GM18951 (cell line): ENCODE measurements around the gene CD209.
"Not testable (repeated sequence)": the region's sequence is repeated elsewhere in the genome, so short reads cannot be mapped to it uniquely, and the experiment has no call there.

Source experiments
- POLR2A ChIP-seq: IDR thresholded peaks from 4 replicates; pipeline ENCODE4 v1.6.1; 2011; ENCODE audit warnings: mild to moderate bottlenecking; ENCODE audit not compliant: insufficient read length, insufficient read depth; ENCODE audit errors: extremely low read depth
- in situ Hi-C: fragments of 300-500 bp; cut with MboI; formaldehyde crosslinking; loops from one replicate; pipeline ENCODE4 v1.12.0; 2022; ENCODE audit warnings: low sequenced_read_pairs, mixed read lengths, inconsistent platforms; ENCODE audit not compliant: unreplicated experiment

CD209 gene

DNA sequence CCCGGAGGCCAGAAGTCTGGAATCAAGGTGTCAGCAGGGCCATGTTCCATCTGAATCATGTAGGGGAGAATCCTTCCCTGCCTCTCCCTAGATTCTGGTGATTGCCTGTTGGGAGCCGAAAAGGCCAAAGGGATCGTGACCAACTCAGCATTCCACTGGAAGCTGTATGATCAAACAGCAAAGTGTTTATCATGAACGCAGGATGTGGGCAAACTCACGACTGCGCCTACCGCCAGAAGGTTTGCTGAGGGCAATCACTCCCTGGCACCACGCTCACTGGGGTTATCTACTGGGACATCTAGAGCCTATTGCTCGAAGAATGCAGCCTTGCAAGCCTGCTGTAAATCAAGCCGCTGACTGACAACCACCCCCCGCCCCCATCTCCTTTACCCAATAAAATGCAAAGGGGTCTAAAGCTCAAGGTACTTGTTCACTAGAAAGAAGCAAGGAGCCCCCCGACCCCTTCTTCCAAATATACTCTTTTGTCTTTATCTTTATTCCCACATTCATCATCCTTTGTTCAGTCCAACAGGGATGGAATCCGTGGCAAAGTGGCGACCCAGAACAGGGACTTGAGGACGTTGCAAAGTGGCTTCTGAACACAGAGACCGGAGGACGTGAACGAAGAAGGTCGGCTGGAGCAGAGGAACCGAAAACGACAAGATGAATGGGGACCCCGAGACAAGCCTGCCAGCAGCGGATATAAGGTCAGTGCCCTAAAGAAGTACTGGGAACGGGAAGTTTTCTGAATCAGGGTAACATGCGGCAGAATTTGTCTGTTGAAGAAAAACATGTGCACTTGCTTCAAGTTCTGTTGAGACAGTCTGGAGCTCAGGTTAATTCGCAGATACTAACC, 32.5 kb upstream of the CD209 start:
- in situ Hi-C loops = no loop called here
- TF ChIP-seq POLR2A = no peak

- in situ Hi-C loops = no loop called here
- no peak for TF ChIP-seq POLR2A
Observed at GRCh38 chr19:7778081-7778480, 30.7 kb upstream of the CD209 start.

DNA sequence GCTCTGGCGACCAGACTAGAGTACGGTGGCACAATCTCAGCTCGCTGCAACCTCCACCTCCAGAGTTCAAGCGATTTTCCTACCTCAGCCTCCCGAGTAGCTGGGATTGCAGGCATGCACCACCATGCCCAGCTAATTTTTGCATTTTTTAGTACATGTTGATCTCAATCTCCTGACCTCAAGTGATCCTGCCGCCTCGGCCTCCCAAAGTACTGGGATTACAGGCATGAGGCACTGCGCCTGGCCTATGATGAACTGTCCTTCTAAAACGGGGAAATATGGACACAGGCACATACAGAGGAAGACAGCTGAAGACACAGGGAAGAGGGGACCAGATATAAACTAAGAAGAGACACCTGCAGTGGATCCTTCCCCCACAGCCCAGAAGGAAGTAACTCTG, 28.4 kb upstream of the CD209 start:
- in situ Hi-C loops = no loop called here
- no peak for TF ChIP-seq POLR2A

- in situ Hi-C loops = no loop called here
- no peak for TF ChIP-seq POLR2A
Observed at GRCh38 chr19:7773841-7774240, 26.5 kb upstream of the CD209 start.

DNA sequence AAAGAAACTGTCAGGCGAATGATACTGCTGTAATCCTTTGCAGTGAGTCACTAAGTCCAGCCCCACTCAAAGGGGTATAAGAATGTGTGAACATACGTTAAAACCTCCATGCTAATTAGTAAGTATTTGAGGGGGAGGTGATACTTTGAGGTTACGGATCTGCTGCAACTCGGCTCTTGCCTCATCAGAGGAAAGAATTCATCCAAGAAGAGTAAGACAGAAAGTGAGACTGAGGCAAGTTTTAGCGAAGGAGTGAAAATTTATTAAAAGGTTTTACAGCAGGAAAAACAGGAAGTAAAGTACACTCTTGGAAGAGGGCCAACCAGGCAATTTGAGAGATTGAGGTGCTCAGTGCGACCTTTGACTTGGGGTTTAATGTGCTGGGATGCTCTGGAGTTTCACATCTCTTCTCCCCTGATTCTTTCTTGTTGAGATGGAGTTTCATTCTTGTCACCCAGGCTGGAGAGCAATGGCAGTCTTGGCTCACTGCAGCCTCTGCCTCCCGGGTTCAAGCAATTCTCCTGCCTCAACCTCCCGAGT, 25.5 kb upstream of the CD209 start:
- in situ Hi-C loops = no loop called here
- no peak for TF ChIP-seq POLR2A

DNA sequence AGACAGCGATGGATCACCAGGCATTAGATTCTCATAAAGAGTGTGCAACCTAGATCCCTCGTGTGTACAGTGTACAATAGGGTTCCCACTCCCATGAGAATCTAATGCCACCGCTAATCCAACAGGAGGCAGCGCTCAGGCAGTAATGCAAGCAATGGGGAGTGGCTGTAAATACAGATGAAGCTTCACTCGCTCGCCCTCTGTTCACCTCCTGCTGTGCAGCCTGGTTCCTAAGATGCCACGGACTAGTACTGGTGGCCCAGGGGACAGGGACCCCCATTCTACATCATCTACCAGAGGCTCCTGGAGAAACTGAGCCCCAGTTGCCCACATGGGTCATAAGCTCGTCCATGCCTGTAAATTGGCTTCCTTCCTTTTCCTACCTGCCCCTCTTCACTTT, 23.7 kb upstream of the CD209 start:
- no peak for TF ChIP-seq POLR2A
- in situ Hi-C loops = no loop called here

DNA sequence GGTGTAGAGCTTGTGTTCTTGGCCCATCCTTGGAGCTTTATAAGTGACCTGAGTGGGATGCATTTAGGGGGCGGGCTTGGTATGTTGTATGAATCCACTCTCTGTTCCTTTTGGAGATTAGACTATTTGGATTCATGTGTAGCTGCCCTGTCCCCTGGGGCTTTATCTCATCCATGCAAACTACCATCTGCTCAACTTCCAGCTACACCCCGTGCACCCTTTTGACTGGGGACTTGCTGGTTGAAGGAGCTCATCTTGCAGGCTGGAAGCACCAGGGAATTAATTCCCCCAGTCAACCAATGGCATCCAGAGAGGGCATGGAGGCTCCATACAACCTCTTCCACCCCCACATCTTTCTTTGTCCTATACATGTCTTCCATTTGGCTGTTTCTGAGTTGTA, 21.8 kb upstream of the CD209 start:
- in situ Hi-C loops = no loop called here
- TF ChIP-seq POLR2A = no peak

GRCh38 chr19:7767487-7767886, 20.2 kb upstream of the CD209 start:
- TF ChIP-seq POLR2A = no peak
- in situ Hi-C loops = no loop called here

DNA sequence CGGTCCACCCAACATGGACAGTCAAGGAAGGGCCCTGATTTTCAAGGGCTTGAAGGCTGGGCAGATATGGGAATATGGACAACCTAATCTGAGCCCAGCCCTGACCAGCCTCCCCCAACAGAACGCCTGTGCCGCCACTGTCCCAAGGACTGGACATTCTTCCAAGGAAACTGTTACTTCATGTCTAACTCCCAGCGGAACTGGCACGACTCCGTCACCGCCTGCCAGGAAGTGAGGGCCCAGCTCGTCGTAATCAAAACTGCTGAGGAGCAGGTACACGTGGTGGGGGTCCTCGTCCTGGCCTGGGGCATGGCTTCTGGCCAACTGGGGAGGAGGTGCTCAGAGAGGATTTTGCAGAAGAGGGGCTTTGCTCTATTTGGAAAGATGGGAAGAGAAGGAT, 19.2 kb upstream of the CD209 start:
- no peak for TF ChIP-seq POLR2A
- in situ Hi-C loops = no loop called here

GRCh38 chr19:7765043-7765442, 17.7 kb upstream of the CD209 start:
- in situ Hi-C loops = not testable (repeated sequence)

DNA sequence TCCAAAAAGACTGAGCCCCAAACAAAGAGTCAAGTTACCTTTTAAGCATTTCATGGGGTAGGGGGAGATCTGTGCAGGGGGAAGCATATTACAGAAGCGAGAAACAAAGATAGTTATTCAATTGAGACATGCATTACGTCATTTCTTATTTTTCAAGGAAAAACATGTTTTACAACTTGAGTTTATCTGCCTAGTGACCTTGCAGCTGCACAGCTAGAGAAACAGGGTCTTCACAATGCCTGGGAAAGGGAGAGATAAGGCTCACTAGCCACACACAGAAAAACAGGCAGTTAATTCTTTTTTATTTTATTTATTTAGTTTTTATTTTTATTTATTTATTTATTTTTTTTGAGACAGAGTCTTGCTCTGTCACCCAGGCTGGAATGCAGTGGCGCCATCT, 16.8 kb upstream of the CD209 start:
- in situ Hi-C loops = not testable (repeated sequence)

DNA sequence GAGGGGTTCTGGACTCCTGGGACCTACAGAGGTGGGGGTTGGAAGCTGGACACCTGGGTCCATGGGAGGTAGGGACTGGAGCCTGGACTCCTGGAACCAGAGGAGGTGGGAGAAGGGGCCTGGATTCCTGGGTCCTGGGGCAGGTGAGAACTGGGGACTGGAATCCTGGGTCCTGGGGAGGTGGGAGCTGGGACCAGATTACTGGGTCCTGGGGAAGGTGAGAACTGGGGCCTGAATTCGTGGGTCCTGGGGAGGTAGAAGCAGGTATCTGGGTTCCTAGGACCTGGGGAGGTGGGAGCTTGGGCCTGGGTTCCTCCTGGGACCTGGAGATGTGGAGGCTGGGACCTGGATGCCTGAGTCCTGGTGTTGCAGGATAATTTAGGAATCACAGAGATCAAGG, 16.4 kb upstream of the CD209 start:
- no peak for TF ChIP-seq POLR2A
- in situ Hi-C loops = no loop called here

DNA sequence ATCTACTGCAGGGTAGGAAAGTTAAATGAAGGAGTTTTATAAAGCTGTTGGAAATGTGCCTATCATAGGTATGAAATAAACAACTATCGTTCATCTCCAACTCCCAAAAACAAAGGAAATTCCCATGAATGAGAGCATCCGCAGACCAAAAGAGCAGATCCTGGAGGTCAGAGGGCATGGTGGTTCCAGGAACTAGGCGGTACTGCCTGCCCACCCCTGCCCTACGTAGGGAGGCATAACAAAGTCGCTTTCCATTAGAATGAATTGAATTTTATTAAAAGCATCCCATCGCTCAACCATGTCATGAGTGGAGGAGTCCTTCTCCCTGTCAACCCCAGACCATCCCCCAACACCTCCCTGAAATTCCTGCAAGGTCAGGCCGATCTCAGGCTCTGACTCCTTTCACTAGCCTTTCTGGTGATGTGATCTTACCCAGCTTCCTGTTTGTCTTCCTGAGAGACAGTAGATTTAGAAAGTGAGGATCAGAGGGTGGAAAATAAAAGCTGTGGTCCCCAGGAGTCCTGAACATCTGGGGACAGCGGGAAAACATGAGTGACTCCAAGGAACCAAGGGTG, 15.5 kb upstream of the CD209 start, which contains the start of gene CLEC4M:
Gene CLEC4M (plus strand): TSS at position 525 of the 575 bp plus-strand sequence. CDS start 24 bp downstream, at position 549.
- in situ Hi-C loops = no loop called here
- no peak for TF ChIP-seq POLR2A

DNA sequence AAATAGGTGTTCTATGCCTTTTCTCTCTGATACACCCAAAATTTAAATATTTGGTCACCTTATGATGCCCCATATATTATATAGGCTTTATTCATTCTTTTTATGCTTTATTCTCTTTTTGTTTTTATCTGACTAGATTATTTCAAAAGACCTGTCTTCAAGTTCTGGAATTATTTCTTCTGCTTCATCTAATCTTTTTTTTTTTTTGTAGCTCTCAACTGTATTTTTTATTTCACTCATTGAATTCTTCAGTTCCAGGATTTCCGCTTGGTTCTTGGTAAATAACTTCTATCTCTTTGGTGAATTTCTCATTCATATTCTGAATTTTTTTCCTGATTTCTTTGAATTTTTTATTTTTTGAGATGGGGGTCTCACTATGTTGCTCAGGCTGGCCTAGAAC, 11.8 kb upstream of the CD209 start:
- in situ Hi-C loops = no loop called here
- no peak for TF ChIP-seq POLR2A
